IMR-90 (cell line): ENCODE measurements around the gene SLC35F1. TPM values are rescaled to one million over a fixed set of nuclear protein-coding genes. Genes with fewer than 3 reads are reported as not detected.

ENCODE experiments used
- ATAC-seq: fragments of 200-7000 bp; cut with Tn5 transposase; 2 replicates; pipeline ENCODE4 v1.9.1; 2020; ENCODE audit warnings: low read depth, mild to moderate bottlenecking, moderate library complexity
- BruUV-seq: library from RNA; stranded (reverse); fragments of 400-500 nt; replicated peaks from 2 replicates; lab custom pipeline; 2021; lab: Mats Ljungman, UMichigan
- CTCF ChIA-PET: fragments of 300-600 bp; formaldehyde crosslinking; extraction: SDS; loops from one replicate; lab custom pipeline; 2021; ENCODE audit warnings: antibody characterized with exemption; lab: Yijun Ruan, JAX
- POLR2A ChIA-PET: fragments of 300-600 bp; sonication (Branson Sonifier 250); formaldehyde crosslinking; loops from one replicate; lab custom pipeline; 2022; ENCODE audit warnings: antibody characterized with exemption; ENCODE audit not compliant: unreplicated experiment; lab: Charles Lee
- DNase-seq: peaks from one replicate; pipeline ENCODE4 v3.0.0; 2013
- H2AFZ ChIP-seq: replicated peaks from 2 replicates; pipeline ENCODE3; 2013; ENCODE audit warnings: low read length, mild to moderate bottlenecking; ENCODE audit not compliant: poor library complexity
- H2AK5ac ChIP-seq: 2 replicates; pipeline ENCODE4 v1.6.1; 2013; ENCODE audit warnings: low read depth, low read length, inconsistent platforms
- H2AK9ac ChIP-seq: replicated peaks from 2 replicates; pipeline ENCODE3; 2013; ENCODE audit warnings: mild to moderate bottlenecking, low read depth, low read length, moderate library complexity; ENCODE audit not compliant: poor library complexity
- H2BK120ac ChIP-seq: 2 replicates; pipeline ENCODE4 v1.6.1; 2013; ENCODE audit warnings: low read depth, low read length, inconsistent platforms
- H2BK15ac ChIP-seq: 3 replicates; pipeline ENCODE4 v1.6.1; 2013; ENCODE audit warnings: low read depth, low read length, inconsistent platforms
- H2BK20ac ChIP-seq: 2 replicates; pipeline ENCODE4 v1.6.1; 2013; ENCODE audit warnings: low read depth, mild to moderate bottlenecking, inconsistent platforms, low read length, moderate library complexity
- H2BK5ac ChIP-seq: 2 replicates; pipeline ENCODE4 v1.6.1; 2013; ENCODE audit warnings: mild to moderate bottlenecking, low read depth, low read length, inconsistent platforms; ENCODE audit not compliant: poor library complexity, severe bottlenecking
- H3K14ac ChIP-seq: replicated peaks from 2 replicates; pipeline ENCODE4 v1.6.1; 2013; ENCODE audit warnings: low read depth, low read length, inconsistent platforms
- H3K18ac ChIP-seq: 2 replicates; pipeline ENCODE4 v1.6.1; 2013; ENCODE audit warnings: low read depth, low read length, control low read depth
- H3K23ac ChIP-seq: 2 replicates; pipeline ENCODE4 v1.6.1; 2013; ENCODE audit warnings: low read depth, low read length, inconsistent platforms
- H3K27ac ChIP-seq: 2 replicates; pipeline ENCODE4 v1.5.1; 2013; ENCODE audit warnings: mild to moderate bottlenecking, control low read depth, low read length; ENCODE audit not compliant: insufficient read depth
- H3K27me3 ChIP-seq: 2 replicates; pipeline ENCODE4 v1.6.1; 2013; ENCODE audit warnings: low read length; ENCODE audit not compliant: control insufficient read depth, insufficient read depth
- H3K36me3 ChIP-seq: 2 replicates; pipeline ENCODE4 v1.6.1; 2013; ENCODE audit warnings: low read length, mixed read lengths; ENCODE audit not compliant: control insufficient read depth, insufficient read depth
- H3K4ac ChIP-seq: 2 replicates; pipeline ENCODE4 v1.6.1; 2013; ENCODE audit warnings: low read depth, low read length, inconsistent platforms
- H3K4me1 ChIP-seq: 2 replicates; pipeline ENCODE4 v1.6.1; 2013; ENCODE audit warnings: low read length, mixed read lengths; ENCODE audit not compliant: control insufficient read depth, insufficient read depth
- H3K4me2 ChIP-seq: 2 replicates; pipeline ENCODE4 v1.6.1; 2013; ENCODE audit warnings: low read depth, mild to moderate bottlenecking, control low read depth, low read length, moderate library complexity
- H3K4me3 ChIP-seq: 2 replicates; pipeline ENCODE4 v1.5.1; 2013; ENCODE audit warnings: low read depth, mild to moderate bottlenecking, control low read depth, low read length, moderate library complexity; ENCODE audit not compliant: insufficient read depth
- H3K56ac ChIP-seq: 2 replicates; pipeline ENCODE4 v1.6.1; 2013; ENCODE audit warnings: low read length, inconsistent platforms; ENCODE audit not compliant: insufficient read depth; ENCODE audit errors: extremely low read depth
- H3K79me1 ChIP-seq, 2 experiments: 2 replicates each; pipeline ENCODE4 v1.6.1; 2013; ENCODE audit warnings: low read length in 2 of 2, inconsistent platforms in 1 of 2, low read depth in 1 of 2
- H3K9ac ChIP-seq: 2 replicates; pipeline ENCODE4 v1.6.1; 2013; ENCODE audit warnings: low read depth, low read length, control low read depth
- H3K9me1 ChIP-seq: 2 replicates; pipeline ENCODE4 v1.6.1; 2013; ENCODE audit warnings: low read length, inconsistent platforms; ENCODE audit not compliant: insufficient read depth
- H3K9me3 ChIP-seq: 2 replicates; pipeline ENCODE4 v1.6.1; 2013; ENCODE audit warnings: low read length; ENCODE audit not compliant: control insufficient read depth, insufficient read depth
- H4K20me1 ChIP-seq: 2 replicates; pipeline ENCODE4 v1.6.1; 2013; ENCODE audit warnings: low read length, inconsistent platforms; ENCODE audit not compliant: insufficient read depth
- H4K5ac ChIP-seq: 2 replicates; pipeline ENCODE4 v1.6.1; 2013; ENCODE audit warnings: mild to moderate bottlenecking, low read depth, low read length, control low read depth
- H4K8ac ChIP-seq, 2 experiments: 2 replicates each; pipeline ENCODE4 v1.6.1; 2013; ENCODE audit warnings: low read depth in 2 of 2, low read length in 2 of 2, control low read depth in 1 of 2, inconsistent platforms in 1 of 2
- H4K91ac ChIP-seq: 2 replicates; pipeline ENCODE4 v1.6.1; 2013; ENCODE audit warnings: low read depth, low read length, inconsistent platforms; ENCODE audit not compliant: insufficient read depth
- BHLHE40 ChIP-seq: fragments of 150-350 bp; IDR thresholded peaks from 2 replicates; pipeline ENCODE4 v1.6.1; 2016; ENCODE audit warnings: mild to moderate bottlenecking, low read depth, low read length
- CEBPB ChIP-seq: IDR thresholded peaks from 2 replicates; pipeline ENCODE4 v1.6.1; 2012; ENCODE audit warnings: low read depth, low read length, improper control_type of control experiment
- ELK1 ChIP-seq: fragments of 150-350 bp; IDR thresholded peaks from 2 replicates; pipeline ENCODE4 v1.6.1; 2016; ENCODE audit warnings: low read depth, mild to moderate bottlenecking, low read length, moderate library complexity, borderline replicate concordance
- FOS ChIP-seq: fragments of 150-350 bp; IDR thresholded peaks from 2 replicates; pipeline ENCODE4 v1.6.1; 2016; ENCODE audit warnings: low read depth, low read length
- MXI1 ChIP-seq: IDR thresholded peaks from 2 replicates; pipeline ENCODE4 v1.6.1; 2012; ENCODE audit warnings: low read depth, mild to moderate bottlenecking, low read length, moderate library complexity, borderline replicate concordance
- NFE2L2 ChIP-seq: fragments of 150-350 bp; IDR thresholded peaks from 2 replicates; pipeline ENCODE4 v1.6.1; 2016; ENCODE audit warnings: low read depth, mild to moderate bottlenecking, low read length
- POLR2A ChIP-seq: IDR thresholded peaks from 2 replicates; pipeline ENCODE4 v1.6.1; 2012; ENCODE audit warnings: mild to moderate bottlenecking, low read depth, low read length
- SMC3 ChIP-seq: fragments of 150-350 bp; IDR thresholded peaks from 2 replicates; pipeline ENCODE4 v1.6.1; 2016; ENCODE audit warnings: low read depth, mild to moderate bottlenecking, antibody characterized with exemption, low read length, moderate library complexity
- USF2 ChIP-seq: fragments of 150-350 bp; IDR thresholded peaks from 2 replicates; pipeline ENCODE4 v1.6.1; 2017; ENCODE audit warnings: mild to moderate bottlenecking, antibody characterized with exemption, low read length, low read depth
- WGBS, 2 experiments: methylation state at CpG; one replicate each; pipeline versions ENCODE4 v1.1.5 to v1.1.7; 2013; ENCODE audit warnings: missing lambda C conversion rate in 2 of 2; ENCODE audit not compliant: insufficient read length in 1 of 2; ENCODE audit errors: extremely low coverage in 2 of 2; 5-methylcytosine and 5-hydroxymethylcytosine counted together
- dilution Hi-C: fragments of 300-500 bp; cut with HindIII; formaldehyde crosslinking; loops from one replicate; pipeline ENCODE4 v1.14.3; 2018; ENCODE audit warnings: low sequenced_read_pairs; ENCODE audit not compliant: unreplicated experiment
- in situ Hi-C: fragments of 300-500 bp; cut with MboI; formaldehyde crosslinking; loops from 3 replicates; pipeline ENCODE4 v1.14.3; 2019; ENCODE audit warnings: low sequenced_read_pairs, inconsistent platforms, mixed read lengths
- intact Hi-C: fragments of 100-400 bp; cut with micrococcal nuclease; formaldehyde crosslinking; loops from 2 replicates; pipeline ENCODE4 v1.10.0; 2022
- polyA plus RNA-seq, 3 experiments: library from polyadenylated mRNA; depleted of rRNA; stranded (reverse); fragments of >200 nt; gene quantifications; 2 replicates each; pipeline ENCODE4 v1.2.3, GENCODE V29; 2012; ENCODE audit warnings: low replicate concordance in 1 of 3
- total RNA-seq: library from RNA; depleted of rRNA; stranded (reverse); fragments of >200 nt; gene quantifications from 2 replicates; pipeline ENCODE4 v1.2.3, GENCODE V29; 2012
- TF ChIP-seq, protein P1 (sequence below): conservative IDR thresholded peaks from 2 replicates; pipeline ENCODE4 v1.5.1; 2012; ENCODE audit warnings: mild to moderate bottlenecking, low read depth, low read length, improper control_type of control experiment

Gene SLC35F1
- total and polyA plus RNA-seq, 2 of the 4 experiments (the other 2 are of a cell fraction) = not detected

DNA sequence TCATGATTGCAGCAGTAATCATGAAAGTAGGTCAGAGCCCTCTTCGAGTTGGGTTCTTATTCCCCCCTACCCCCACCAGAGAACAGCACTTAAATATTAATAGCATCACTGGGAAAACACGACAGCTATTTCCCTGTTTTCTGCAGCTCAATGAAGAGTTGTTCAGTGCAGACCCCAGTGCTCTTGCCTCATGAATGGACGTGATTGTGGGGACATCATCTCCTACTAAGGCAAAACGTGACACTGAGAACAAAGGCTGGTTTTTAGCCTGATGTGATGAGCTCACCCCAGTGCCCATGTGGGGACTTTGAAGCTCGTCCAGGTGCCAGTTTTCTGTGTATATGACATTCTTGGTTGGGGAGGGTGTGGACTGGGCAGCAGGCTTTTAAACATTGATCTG is 105.9 kb downstream of the SLC35F1 start:
- Histone ChIP-seq H3K9me3 (no peaks in the 10 kb centered on the region), H3K79me1 (no peaks in the 10 kb centered on the region), H3K27ac (no peak overlapping the region), H3K23ac (no peak overlapping the region), H3K4me1 (no peaks in the 10 kb centered on the region), H2AK9ac (no peak overlapping the region), H4K8ac (no peak overlapping the region), H3K9ac (no peak overlapping the region), H3K56ac (no peak overlapping the region), H4K91ac (no peak overlapping the region), H2AK5ac (no peak overlapping the region), H3K9me1 (no peaks in the 10 kb centered on the region), H3K14ac (no peak overlapping the region), H2BK120ac (no peak overlapping the region), H3K4me3 (no peak overlapping the region), H2BK20ac (no peak overlapping the region), H3K36me3 (no peaks in the 10 kb centered on the region), H3K4me2 (no peak overlapping the region), H4K20me1 (no peaks in the 10 kb centered on the region), H3K4ac (no peak overlapping the region), H4K5ac (no peak overlapping the region), H3K27me3 (no peaks in the 10 kb centered on the region), H3K18ac (no peak overlapping the region), H2AFZ (no peak overlapping the region), H2BK15ac (no peak overlapping the region), H2BK5ac (no peak overlapping the region)
- intact Hi-C loops = no loop called here
- POLR2A ChIA-PET = no interaction called here
- BruUV-seq = no TSS peak
- CTCF ChIA-PET = no interaction called here
- no CpG with 5 or more reads among the region's 5 CpGs for WGBS, 2 experiments
- ATAC-seq (no peak), DNase-seq (no peak)
- dilution Hi-C loops = no loop called here
- in situ Hi-C loops = no loop called here
- no peak for TF ChIP-seq POLR2A
- no peak for TF ChIP-seq ELK1
- TF ChIP-seq USF2 = no peak
- no peak for TF ChIP-seq SMC3
- TF ChIP-seq, protein P1, sequence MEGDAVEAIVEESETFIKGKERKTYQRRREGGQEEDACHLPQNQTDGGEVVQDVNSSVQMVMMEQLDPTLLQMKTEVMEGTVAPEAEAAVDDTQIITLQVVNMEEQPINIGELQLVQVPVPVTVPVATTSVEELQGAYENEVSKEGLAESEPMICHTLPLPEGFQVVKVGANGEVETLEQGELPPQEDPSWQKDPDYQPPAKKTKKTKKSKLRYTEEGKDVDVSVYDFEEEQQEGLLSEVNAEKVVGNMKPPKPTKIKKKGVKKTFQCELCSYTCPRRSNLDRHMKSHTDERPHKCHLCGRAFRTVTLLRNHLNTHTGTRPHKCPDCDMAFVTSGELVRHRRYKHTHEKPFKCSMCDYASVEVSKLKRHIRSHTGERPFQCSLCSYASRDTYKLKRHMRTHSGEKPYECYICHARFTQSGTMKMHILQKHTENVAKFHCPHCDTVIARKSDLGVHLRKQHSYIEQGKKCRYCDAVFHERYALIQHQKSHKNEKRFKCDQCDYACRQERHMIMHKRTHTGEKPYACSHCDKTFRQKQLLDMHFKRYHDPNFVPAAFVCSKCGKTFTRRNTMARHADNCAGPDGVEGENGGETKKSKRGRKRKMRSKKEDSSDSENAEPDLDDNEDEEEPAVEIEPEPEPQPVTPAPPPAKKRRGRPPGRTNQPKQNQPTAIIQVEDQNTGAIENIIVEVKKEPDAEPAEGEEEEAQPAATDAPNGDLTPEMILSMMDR = no peak
- TF ChIP-seq MXI1 = no peak
- no peak for TF ChIP-seq NFE2L2
- no peak for TF ChIP-seq FOS
- no peak for TF ChIP-seq CEBPB
- TF ChIP-seq BHLHE40 = no peak
